ENCODE data around the gene PHF14. TPM values are rescaled to one million over a fixed set of nuclear protein-coding genes. Genes with fewer than 3 reads are reported as not detected.

Gene PHF14
- total RNA-seq, 1 experiment from 2014 or later: 49.3 TPM

GRCh38 chr7:11133436-11133959 lies 159.8 kb downstream of the PHF14 start:
- H2AFZ ChIP-seq: no peak overlapping the region
- H3F3A ChIP-seq (ENCODE audit: insufficient read depth, low read depth): no peaks in the 10 kb centered on the region
- ChIA-PET POLR2A (ENCODE audit: unreplicated experiment) (no interaction called here), CTCF (no interaction called here)
- no peaks in the 10 kb centered on the region for H3K27me3 ChIP-seq (ENCODE audit: insufficient read depth, low read depth)
- BruUV-seq (replicated peaks): no TSS peak
- no peaks in the 10 kb centered on the region for H3K4me1 ChIP-seq (replicated peaks; ENCODE audit: insufficient read depth)
- no peaks in the 10 kb centered on the region for H3K79me2 ChIP-seq (ENCODE audit: low read depth)
- no peak overlapping the region for H3K27ac ChIP-seq
- no peak overlapping the region for H3K4me2 ChIP-seq
- no peaks in the 10 kb centered on the region for H3K9me2 ChIP-seq (ENCODE audit: insufficient read depth)
- DNase-seq: no peak
- H3K36me3 ChIP-seq (ENCODE audit: low read depth): no peaks in the 10 kb centered on the region
- intact Hi-C loops (cut with micrococcal nuclease; ENCODE audit: unreplicated experiment): no loop called here
- H4K20me1 ChIP-seq (ENCODE audit: insufficient read depth): no peaks in the 10 kb centered on the region
- H3K9me3 ChIP-seq (ENCODE audit: insufficient read depth, low read depth): no peaks in the 10 kb centered on the region
- TF ChIP-seq CTCF (conservative IDR thresholded peaks at IDR 0.05): no peak
- no peak for TF ChIP-seq EZH2 (IDR thresholded peaks at IDR 0.05; ENCODE audit: low read depth)
- H3K4me3 ChIP-seq: no peak overlapping the region

GRCh38 chr7:11135573-11135972 lies 161.9 kb downstream of the PHF14 start:
- Histone ChIP-seq H3K4me2 (no peak overlapping the region), H3K27me3 (ENCODE audit: insufficient read depth, low read depth) (no peaks in the 10 kb centered on the region), H3K9me2 (ENCODE audit: insufficient read depth) (no peaks in the 10 kb centered on the region), H3K79me2 (ENCODE audit: low read depth) (no peaks in the 10 kb centered on the region), H3K4me1 (replicated peaks; ENCODE audit: insufficient read depth) (no peaks in the 10 kb centered on the region), H3K27ac (no peak overlapping the region), H4K20me1 (ENCODE audit: insufficient read depth) (no peaks in the 10 kb centered on the region; the same call in 1 of the 2 replicates), H3F3A (ENCODE audit: insufficient read depth, low read depth) (peaks cover 4% of the 10 kb centered on the region; the same call in 1 of the 2 replicates), H3K9me3 (ENCODE audit: insufficient read depth, low read depth) (no peaks in the 10 kb centered on the region), H2AFZ (no peak overlapping the region), H3K36me3 (ENCODE audit: low read depth) (no peaks in the 10 kb centered on the region), H3K4me3 (no peak overlapping the region)
- no peak for DNase-seq
- ChIA-PET POLR2A (ENCODE audit: unreplicated experiment) (no interaction called here), CTCF (no interaction called here)
- no TSS peak for BruUV-seq (replicated peaks)
- TF ChIP-seq CTCF (conservative IDR thresholded peaks at IDR 0.05) (no peak), EZH2 (IDR thresholded peaks at IDR 0.05; ENCODE audit: low read depth) (no peak)
- intact Hi-C loops (cut with micrococcal nuclease; ENCODE audit: unreplicated experiment): no loop called here

GRCh38 chr7:11141541-11141940 lies 167.9 kb downstream of the PHF14 start:
- Histone ChIP-seq H3K9me3 (ENCODE audit: insufficient read depth, low read depth) (no peaks in the 10 kb centered on the region), H3K36me3 (ENCODE audit: low read depth) (no peaks in the 10 kb centered on the region; the same call in 1 of the 2 replicates), H3K4me2 (no peak overlapping the region), H3K27ac (no peak overlapping the region), H4K20me1 (ENCODE audit: insufficient read depth) (no peaks in the 10 kb centered on the region; the same call in 1 of the 2 replicates), H3K4me1 (replicated peaks; ENCODE audit: insufficient read depth) (no peaks in the 10 kb centered on the region), H3K27me3 (ENCODE audit: insufficient read depth, low read depth) (no peaks in the 10 kb centered on the region), H3K79me2 (ENCODE audit: low read depth) (no peaks in the 10 kb centered on the region), H3K9me2 (ENCODE audit: insufficient read depth) (no peaks in the 10 kb centered on the region), H2AFZ (no peak overlapping the region), H3K4me3 (no peak overlapping the region), H3F3A (ENCODE audit: insufficient read depth, low read depth) (peaks cover 4% of the 10 kb centered on the region; the same call in 1 of the 2 replicates)
- ChIA-PET POLR2A (ENCODE audit: unreplicated experiment) (no interaction called here), CTCF (no interaction called here)
- DNase-seq: no peak
- BruUV-seq (replicated peaks): no TSS peak
- TF ChIP-seq CTCF (conservative IDR thresholded peaks at IDR 0.05): no peak
- intact Hi-C loops (cut with micrococcal nuclease; ENCODE audit: unreplicated experiment): no loop called here
